Sigmoid colon (tissue), 4 donors: Measurements from ENCODE around the gene MTMR3.

Source experiments
- CTCF ChIP-seq, 4 experiments: fragments of 450-650 bp in 3 of 4; fragments of 200-600 bp in 1 of 4; IDR thresholded peaks; one replicate each; pipeline ENCODE4 v1.5.1; 2016 to 2019; ENCODE audit warnings: antibody characterized with exemption in 4 of 4, mild to moderate bottlenecking in 3 of 4, moderate library complexity in 2 of 4
- EP300 ChIP-seq, 4 donors: sonication (generic); formaldehyde crosslinking; IDR thresholded peaks; one replicate each; pipeline ENCODE4 v1.6.1; 2017; ENCODE audit warnings: antibody characterized with exemption in 4 of 4
- POLR2A ChIP-seq, 2 donors: fragments of 450-650 bp; IDR thresholded peaks; one replicate each; pipeline ENCODE4 v1.6.1; 2016; ENCODE audit warnings: antibody characterized with exemption in 2 of 2, mild to moderate bottlenecking in 2 of 2, moderate library complexity in 2 of 2
- POLR2AphosphoS5 ChIP-seq, 4 donors: sonication (generic); formaldehyde crosslinking; IDR thresholded peaks; one replicate each; pipeline ENCODE4 v1.6.1; 2017; ENCODE audit warnings: antibody characterized with exemption in 4 of 4

DNA sequence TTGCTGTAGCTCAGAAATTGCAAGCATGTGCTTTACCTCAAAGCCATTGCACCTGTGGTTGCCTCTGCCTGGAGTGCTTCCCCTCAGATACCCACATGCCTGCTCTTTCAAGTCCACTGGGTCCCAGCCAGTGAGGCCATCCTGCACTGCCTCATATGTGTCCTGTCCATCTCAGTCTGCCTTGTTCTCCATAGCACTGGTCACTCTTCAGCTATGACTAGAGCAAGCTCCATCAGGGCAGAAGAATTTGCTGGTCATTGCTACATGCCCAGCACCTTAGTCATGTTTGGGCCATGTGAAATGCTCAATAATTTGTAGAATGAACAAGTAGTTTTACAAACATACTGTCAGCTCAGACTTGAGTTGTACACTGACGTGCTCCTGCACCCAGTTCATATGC, 132.9 kb downstream of the MTMR3 start:
- no peak for TF ChIP-seq CTCF (IDR thresholded peaks at IDR 0.05)
- no peak for TF ChIP-seq POLR2A (IDR thresholded peaks at IDR 0.05)
- TF ChIP-seq POLR2AphosphoS5 (IDR thresholded peaks at IDR 0.05), result no peak
- no peak for TF ChIP-seq EP300 (IDR thresholded peaks at IDR 0.05)
